ENCODE measurements around the gene TBC1D22A.
"Not testable (repeated sequence)": the region's sequence is repeated elsewhere in the genome, so short reads cannot be mapped to it uniquely, and the experiment has no call there.

The TBC1D22A gene

DNA sequence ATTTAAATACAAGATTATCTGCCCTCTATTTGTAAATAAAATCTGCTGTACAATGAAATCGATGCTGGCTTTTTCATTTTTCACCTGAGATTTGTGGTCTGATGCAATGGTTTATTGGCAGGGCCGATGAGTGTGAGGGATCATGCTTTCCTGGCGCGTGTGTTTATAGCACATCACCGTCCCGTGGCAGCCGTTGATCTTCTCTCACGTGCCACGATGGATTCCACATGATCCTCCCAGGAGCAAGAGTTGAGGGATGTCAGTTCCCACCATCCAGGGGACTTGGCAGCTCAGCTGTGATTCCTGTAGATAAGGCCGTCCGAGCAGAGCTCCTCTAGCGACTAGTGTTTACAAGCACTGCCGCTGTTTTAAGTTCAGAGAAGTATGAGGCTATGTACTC, 213.7 kb downstream of the TBC1D22A start:
- no peak for TF ChIP-seq Cebpa-rat (IDR thresholded peaks at IDR 0.05)
- peaks cover 0 to 14% (median 4%) of the 10 kb centered on the region in 11 experiments; a peak in 4 of 22 replicates for H3K9me3 ChIP-seq (replicated peaks in 1 of 11)
- no peak overlapping the region for H3K4me3 ChIP-seq
- H3K4me1 ChIP-seq: peaks cover 11 to 29% (median 14%) of the 10 kb centered on the region in 10 experiments
- no peak overlapping the region for H3K27ac ChIP-seq
- H3K9ac ChIP-seq: no peak overlapping the region
- H3K4me2 ChIP-seq: no peak overlapping the region
- no peaks in the 10 kb centered on the region for H3K27me3 ChIP-seq
- H4K20me1 ChIP-seq: peaks cover 6 to 48% (median 17%) of the 10 kb centered on the region in 11 experiments; a peak in 17 of 22 replicates
- peaks cover 46 to 86% (median 66%) of the 10 kb centered on the region in 11 experiments for H3K36me3 ChIP-seq

DNA sequence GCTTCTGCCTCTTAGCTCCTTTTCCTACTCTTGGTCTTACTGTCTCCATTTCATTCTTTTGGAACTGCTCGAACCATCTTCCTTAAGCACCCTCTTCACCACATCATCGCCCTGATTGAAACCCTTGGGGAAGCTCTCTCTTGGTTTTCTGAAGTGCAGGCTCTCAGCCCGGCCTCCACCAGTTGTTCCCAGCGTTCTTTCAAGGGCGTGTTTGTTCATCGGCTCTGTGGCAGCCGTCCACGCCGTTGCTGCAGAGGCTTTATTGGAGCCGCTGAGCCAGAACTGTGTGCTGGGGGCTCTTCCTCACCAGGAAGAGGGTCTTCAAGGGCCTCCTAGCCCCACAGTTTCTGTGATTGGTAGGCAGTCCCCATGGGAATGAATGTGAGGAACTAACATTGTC, 214.1 kb downstream of the TBC1D22A start:
- Histone ChIP-seq H3K4me1 (peaks cover 7 to 25% (median 10%) of the 10 kb centered on the region in 10 experiments), H4K20me1 (peaks cover 4 to 46% (median 16%) of the 10 kb centered on the region in 11 experiments; a peak in 17 of 22 replicates), H3K27ac (no peak overlapping the region), H3K4me3 (no peak overlapping the region), H3K9me3 (replicated peaks in 1 of 11) (peaks cover 0 to 14% (median 4%) of the 10 kb centered on the region in 11 experiments; a peak in 4 of 22 replicates), H3K9ac (no peak overlapping the region), H3K27me3 (no peaks in the 10 kb centered on the region), H3K4me2 (no peak overlapping the region), H3K36me3 (peaks cover 46 to 90% (median 68%) of the 10 kb centered on the region in 11 experiments)
- no peak for TF ChIP-seq Cebpa-rat (IDR thresholded peaks at IDR 0.05)

DNA sequence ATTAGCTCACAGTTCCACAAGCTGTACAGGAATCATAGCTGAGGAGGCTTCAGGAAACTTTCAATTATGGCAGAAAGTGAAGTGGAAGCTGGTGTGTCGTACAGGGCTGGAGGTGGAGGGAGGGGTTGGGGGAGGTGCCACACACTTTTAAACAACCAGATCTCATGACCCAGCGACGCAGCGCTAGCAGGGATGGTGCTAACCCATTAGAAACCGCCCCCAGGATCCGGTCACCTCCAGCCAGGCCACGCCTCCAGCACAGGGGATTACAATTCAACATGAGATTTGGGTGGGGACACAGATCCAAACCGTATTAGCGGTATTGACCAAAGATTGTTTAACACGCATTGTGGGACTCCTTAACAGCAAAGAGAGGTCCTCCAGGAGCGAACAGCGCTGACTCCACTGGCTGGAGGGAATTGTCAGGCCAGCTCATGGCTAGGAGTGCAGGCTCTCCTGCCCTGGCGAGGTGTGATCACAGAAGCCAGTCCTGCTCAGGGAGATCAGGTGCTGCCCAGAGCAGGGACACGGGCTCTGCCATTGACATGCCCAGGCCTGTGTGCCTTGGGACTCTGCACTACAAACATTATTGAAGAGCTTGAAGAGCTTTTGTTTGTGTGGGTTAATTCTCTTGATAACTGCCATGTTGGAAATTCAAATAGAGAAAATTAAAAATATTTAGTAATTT, 215.3 kb downstream of the TBC1D22A start:
- Histone ChIP-seq H4K20me1 (peaks cover 0 to 45% (median 10%) of the 10 kb centered on the region in 11 experiments; a peak in 9 of 22 replicates), H3K27ac (no peak overlapping the region), H3K4me1 (peaks cover 0 to 13% (median 0%) of the 10 kb centered on the region in 10 experiments; a peak in 7 of 20 replicates), H3K4me2 (no peak overlapping the region), H3K27me3 (no peaks in the 10 kb centered on the region), H3K9ac (no peak overlapping the region), H3K9me3 (replicated peaks in 1 of 11) (peaks cover 0 to 14% (median 4%) of the 10 kb centered on the region in 11 experiments; a peak in 4 of 22 replicates), H3K36me3 (peaks cover 46 to 92% (median 67%) of the 10 kb centered on the region in 11 experiments), H3K4me3 (no peak overlapping the region)
- no peak for TF ChIP-seq Cebpa-rat (IDR thresholded peaks at IDR 0.05)

DNA sequence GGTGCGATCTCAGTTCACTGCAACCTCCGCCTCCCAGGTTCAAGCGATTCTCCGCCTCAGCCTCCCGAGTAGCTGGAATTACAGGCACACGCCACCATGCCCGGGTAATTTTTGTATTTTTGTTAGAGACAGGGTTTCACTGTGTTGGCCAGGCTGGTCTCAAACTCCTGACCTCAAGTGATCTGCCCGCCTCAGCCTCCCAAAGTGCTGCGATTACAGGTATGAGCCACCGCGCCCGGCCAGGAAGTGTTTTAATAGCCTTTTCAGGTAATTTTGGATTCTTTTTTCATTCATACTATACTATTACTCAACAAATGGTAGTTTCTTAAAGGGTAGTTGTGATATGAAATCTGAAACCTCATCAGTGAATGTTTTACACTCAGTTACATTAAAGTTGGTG, 216.2 kb downstream of the TBC1D22A start:
- not testable (repeated sequence) for H3K4me3 ChIP-seq

DNA sequence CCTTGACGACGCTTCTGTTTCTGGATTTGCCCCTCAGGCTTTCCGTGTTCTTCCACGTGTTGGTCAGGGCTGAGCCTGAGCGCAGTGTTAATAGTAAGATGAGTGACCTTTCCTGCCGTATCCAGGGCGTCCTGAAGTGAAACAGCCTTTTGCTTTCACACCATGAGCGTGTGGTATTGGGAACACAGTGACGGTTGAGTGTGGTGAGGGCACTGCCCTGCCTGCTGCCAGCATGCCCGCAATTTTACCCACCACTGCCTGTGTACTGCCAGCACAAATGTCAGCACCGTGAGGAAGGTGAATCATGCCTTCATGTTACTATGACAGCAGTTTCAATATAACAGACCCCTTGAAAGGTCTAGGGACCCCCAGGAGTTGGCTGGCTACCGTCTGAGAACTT, 217.1 kb downstream of the TBC1D22A start:
- Histone ChIP-seq H3K27me3 (no peaks in the 10 kb centered on the region), H3K4me2 (no peak overlapping the region), H3K9ac (no peak overlapping the region), H3K36me3 (peaks cover 46 to 84% (median 59%) of the 10 kb centered on the region in 11 experiments), H3K9me3 (replicated peaks in 1 of 11) (peaks cover 0 to 14% (median 4%) of the 10 kb centered on the region in 11 experiments; a peak in 4 of 22 replicates), H4K20me1 (peaks cover 0 to 45% (median under 1%) of the 10 kb centered on the region in 11 experiments; a peak in 6 of 22 replicates), H3K4me3 (no peak overlapping the region), H3K27ac (no peak overlapping the region), H3K4me1 (peaks cover 0 to 21% (median 0%) of the 10 kb centered on the region in 10 experiments; a peak in 5 of 20 replicates)
- no peak for TF ChIP-seq Cebpa-rat (IDR thresholded peaks at IDR 0.05)

More for the DNA sequence above, 216.2 kb downstream of the TBC1D22A start:
- peaks cover 0 to 14% (median 4%) of the 10 kb centered on the region in 11 experiments; a peak in 4 of 22 replicates for H3K9me3 ChIP-seq (replicated peaks in 1 of 11)
- H3K9ac ChIP-seq, H3K4me2 ChIP-seq, H3K27me3 ChIP-seq, H3K27ac ChIP-seq: not testable (repeated sequence)
- H3K36me3 ChIP-seq: peaks cover 46 to 90% (median 65%) of the 10 kb centered on the region in 11 experiments
- H4K20me1 ChIP-seq: peaks cover 0 to 45% (median 7%) of the 10 kb centered on the region in 11 experiments; a peak in 5 of 22 replicates
- H3K4me1 ChIP-seq: peaks cover 0 to 14% (median 0%) of the 10 kb centered on the region in 10 experiments; a peak in 5 of 20 replicates

DNA sequence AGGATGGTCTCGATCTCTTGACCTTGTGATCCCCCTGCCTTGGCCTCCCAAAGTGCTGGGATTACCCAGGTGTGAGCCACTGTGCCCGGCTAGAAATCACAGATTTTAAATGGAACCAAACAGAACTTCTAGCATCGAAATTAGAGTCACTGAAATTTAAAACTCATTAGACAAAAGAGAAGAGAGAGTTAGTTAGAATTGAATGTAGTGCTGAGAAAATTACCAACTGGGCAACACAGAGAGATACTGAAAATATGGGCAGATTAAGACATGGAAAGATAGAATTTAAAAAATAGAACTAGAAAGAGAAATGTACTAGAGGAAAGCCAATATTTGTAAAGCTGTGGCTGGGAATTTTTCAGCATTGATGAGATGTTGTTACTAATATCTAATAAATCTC, 217.9 kb downstream of the TBC1D22A start:
- Histone ChIP-seq H3K9ac (no peak overlapping the region), H3K27me3 (no peaks in the 10 kb centered on the region), H3K4me1 (peaks cover 0 to 29% (median 0%) of the 10 kb centered on the region in 10 experiments; a peak in 4 of 20 replicates), H3K4me2 (no peak overlapping the region), H3K4me3 (no peak overlapping the region), H3K9me3 (replicated peaks in 1 of 11) (peaks cover 0 to 14% (median 4%) of the 10 kb centered on the region in 11 experiments; a peak in 4 of 22 replicates), H4K20me1 (peaks cover 0 to 46% (median 6%) of the 10 kb centered on the region in 11 experiments; a peak in 9 of 22 replicates), H3K27ac (no peak overlapping the region), H3K36me3 (peaks cover 42 to 82% (median 52%) of the 10 kb centered on the region in 11 experiments)
- no peak for TF ChIP-seq Cebpa-rat (IDR thresholded peaks at IDR 0.05)

DNA sequence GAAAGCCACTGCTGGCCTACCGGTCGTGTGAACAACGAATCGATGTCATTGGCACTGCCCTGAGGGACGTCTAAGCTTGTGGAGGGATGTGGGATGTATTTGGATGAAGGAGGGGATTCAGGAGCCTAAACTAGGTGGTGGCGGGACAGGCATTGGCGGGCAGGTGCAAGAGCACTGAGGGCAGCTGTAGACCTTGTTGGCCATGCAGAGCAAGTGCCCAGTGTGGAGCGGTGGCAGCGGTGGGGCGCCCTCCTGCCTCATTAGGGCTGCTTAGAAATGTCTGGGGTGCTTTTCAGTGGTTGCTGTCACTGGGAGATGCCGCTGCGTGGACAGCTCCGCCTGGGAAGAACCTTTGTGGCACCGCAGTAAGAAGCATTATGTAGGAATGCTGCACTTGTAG, 220.2 kb downstream of the TBC1D22A start:
- peaks cover 0 to 9% (median 0%) of the 10 kb centered on the region in 11 experiments; a peak in 3 of 22 replicates for H3K9me3 ChIP-seq (replicated peaks in 1 of 11)
- H3K4me1 ChIP-seq: peaks cover 0 to 29% (median 0%) of the 10 kb centered on the region in 10 experiments; a peak in 4 of 20 replicates
- no peak overlapping the region for H3K9ac ChIP-seq
- H3K4me3 ChIP-seq: no peak overlapping the region
- no peaks in the 10 kb centered on the region for H3K27me3 ChIP-seq
- no peak overlapping the region for H3K27ac ChIP-seq
- H4K20me1 ChIP-seq: peaks cover 0 to 69% (median 6%) of the 10 kb centered on the region in 11 experiments; a peak in 9 of 22 replicates
- no peak overlapping the region for H3K4me2 ChIP-seq
- peaks cover 24 to 81% (median 39%) of the 10 kb centered on the region in 11 experiments for H3K36me3 ChIP-seq
- TF ChIP-seq Cebpa-rat (IDR thresholded peaks at IDR 0.05): no peak

DNA sequence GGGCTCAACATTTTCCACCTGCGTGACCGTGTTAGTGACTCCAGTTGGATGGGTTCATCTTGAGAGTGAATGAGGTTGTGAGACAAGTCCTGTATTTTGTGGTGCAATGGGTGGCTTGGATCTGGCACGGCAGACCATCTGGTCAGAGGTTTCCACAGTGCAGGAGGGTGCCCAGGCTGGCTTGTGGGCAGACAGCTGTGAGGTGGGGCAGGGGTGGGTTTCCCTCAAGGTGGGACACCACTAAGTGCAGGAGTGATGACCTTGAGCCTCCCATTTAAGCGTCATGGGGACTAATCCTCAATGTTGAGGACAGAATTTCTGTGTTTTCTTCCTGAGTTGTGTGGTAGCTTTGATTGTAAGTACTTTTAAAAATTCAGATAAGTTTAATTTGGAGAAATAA, 220.6 kb downstream of the TBC1D22A start:
- no peak for TF ChIP-seq Cebpa-rat (IDR thresholded peaks at IDR 0.05)
- Histone ChIP-seq H3K4me3 (no peak overlapping the region), H3K9ac (no peak overlapping the region), H4K20me1 (peaks cover 0 to 70% (median 6%) of the 10 kb centered on the region in 11 experiments; a peak in 9 of 22 replicates), H3K27me3 (no peaks in the 10 kb centered on the region), H3K27ac (no peak overlapping the region), H3K4me2 (no peak overlapping the region), H3K9me3 (replicated peaks in 1 of 11) (peaks cover 0 to 7% (median 0%) of the 10 kb centered on the region in 11 experiments; a peak in 2 of 22 replicates), H3K36me3 (peaks cover 21 to 81% (median 35%) of the 10 kb centered on the region in 11 experiments), H3K4me1 (peaks cover 0 to 29% (median 0%) of the 10 kb centered on the region in 10 experiments; a peak in 4 of 20 replicates)
